GM23338 (cell line): ENCODE data around the gene PLA2G2E. TPM values are rescaled to one million over a fixed set of nuclear protein-coding genes. Genes with fewer than 3 reads are reported as not detected.
A peak's percentile ranks its signal among the peaks of the same experiment; 100 is the strongest.

Experiments used
- ATAC-seq: fragments of 200-7000 bp; cut with Tn5 transposase; 3 replicates; pipeline ENCODE4 v1.9.1; 2020
- DNase-seq: peaks from one replicate; pipeline ENCODE4 v3.0.0-alpha.2; 2015; ENCODE audit warnings: low spot score
- H2AFZ ChIP-seq: fragments of 200-600 bp; sonication (generic); 2 replicates; pipeline ENCODE4 v1.8.0; 2016; ENCODE audit warnings: antibody characterized with exemption, mild to moderate bottlenecking, moderate library complexity
- H3F3A ChIP-seq: fragments of 200-600 bp; sonication (generic); replicated peaks from 2 replicates; pipeline ENCODE4 v1.8.0; 2017; ENCODE audit warnings: antibody characterized with exemption, mixed run types, low read depth
- H3K27ac ChIP-seq: fragments of 200-600 bp; sonication (generic); 2 replicates; pipeline ENCODE4 v1.6.1; 2016; ENCODE audit warnings: low read depth
- H3K27me3 ChIP-seq: fragments of 200-600 bp; sonication (generic); 2 replicates; pipeline ENCODE4 v1.8.0; 2016; ENCODE audit warnings: mild to moderate bottlenecking, mixed run types, moderate library complexity; ENCODE audit not compliant: insufficient read depth
- H3K36me3 ChIP-seq: fragments of 200-600 bp; sonication (generic); 2 replicates; pipeline ENCODE4 v1.8.0; 2016; ENCODE audit warnings: mild to moderate bottlenecking; ENCODE audit not compliant: insufficient read depth
- H3K4me1 ChIP-seq: fragments of 200-600 bp; sonication (generic); 2 replicates; pipeline ENCODE4 v1.8.0; 2016; ENCODE audit warnings: mild to moderate bottlenecking, moderate library complexity; ENCODE audit not compliant: insufficient read depth
- H3K4me2 ChIP-seq: fragments of 200-600 bp; sonication (generic); 2 replicates; pipeline ENCODE4 v1.7.1; 2017; ENCODE audit warnings: mixed run types
- H3K4me3 ChIP-seq: fragments of 200-600 bp; sonication (generic); 2 replicates; pipeline ENCODE4 v1.6.1; 2016; ENCODE audit warnings: mixed run types
- H3K79me2 ChIP-seq: fragments of 200-600 bp; sonication (generic); replicated peaks from 2 replicates; pipeline ENCODE4 v1.8.0; 2017; ENCODE audit warnings: mild to moderate bottlenecking; ENCODE audit not compliant: insufficient read depth
- H3K9me2 ChIP-seq: fragments of 200-600 bp; sonication (generic); 2 replicates; pipeline ENCODE4 v1.8.0; 2017; ENCODE audit not compliant: insufficient read depth
- H4K20me1 ChIP-seq: fragments of 200-600 bp; sonication (generic); replicated peaks from 2 replicates; pipeline ENCODE4 v1.8.0; 2017; ENCODE audit warnings: mild to moderate bottlenecking; ENCODE audit not compliant: insufficient read depth
- H3K27ac Mint-ChIP-seq: 2 replicates; pipeline ENCODE4 v1.8.0; 2020; ENCODE audit warnings: inconsistent platforms, mild to moderate bottlenecking, moderate library complexity, mixed read lengths
- H3K27me3 Mint-ChIP-seq: 3 replicates; pipeline ENCODE4 v1.8.0; 2022; ENCODE audit warnings: low read depth, mild to moderate bottlenecking, moderate library complexity, mixed read lengths, inconsistent platforms; ENCODE audit not compliant: insufficient read depth, poor library complexity
- H3K36me3 Mint-ChIP-seq: 3 replicates; pipeline ENCODE4 v1.8.0; 2021; ENCODE audit warnings: low read depth, mild to moderate bottlenecking, inconsistent platforms, moderate library complexity, mixed read lengths
- H3K4me1 Mint-ChIP-seq: 3 replicates; pipeline ENCODE4 v1.8.0; 2020; ENCODE audit warnings: mild to moderate bottlenecking, inconsistent platforms, mixed read lengths
- H3K4me3 Mint-ChIP-seq: 3 replicates; pipeline ENCODE4 v1.8.0; 2021; ENCODE audit warnings: moderate library complexity, mild to moderate bottlenecking, inconsistent platforms, mixed read lengths
- H3K9me3 Mint-ChIP-seq: 3 replicates; pipeline ENCODE4 v1.8.0; 2020; ENCODE audit warnings: moderate library complexity, mild to moderate bottlenecking, inconsistent platforms, mixed read lengths
- CREB1 ChIP-seq: fragments of 250-450 bp; sonication (Bioruptor Pico); IDR thresholded peaks from 2 replicates; pipeline ENCODE4 v1.5.0; 2020; ENCODE audit warnings: low read depth, mild to moderate bottlenecking, moderate library complexity
- CTCF ChIP-seq, 2 experiments: fragments of 200-600 bp in 1 of 2; sonication (generic) in 1 of 2; conservative IDR thresholded peaks; 2 replicates each; pipeline versions ENCODE4 v1.5.1 to v1.6.1; 2016 to 2017; ENCODE audit warnings: antibody characterized with exemption in 2 of 2, low read depth in 2 of 2, mild to moderate bottlenecking in 2 of 2, moderate library complexity in 1 of 2
- ETS1 ChIP-seq: IDR thresholded peaks from 2 replicates; pipeline ENCODE4 v1.6.1; 2016; ENCODE audit warnings: antibody characterized with exemption
- EZH2phosphoT487 ChIP-seq: fragments of 200-600 bp; sonication (generic); IDR thresholded peaks from one replicate; pipeline ENCODE4 v1.8.1; 2018; ENCODE audit warnings: antibody characterized with exemption; ENCODE audit not compliant: unreplicated experiment
- JUNB ChIP-seq: IDR thresholded peaks from one replicate; pipeline ENCODE4 v1.6.1; 2016; ENCODE audit warnings: antibody characterized with exemption; ENCODE audit not compliant: unreplicated experiment
- NANOG ChIP-seq: IDR thresholded peaks from 2 replicates; pipeline ENCODE4 v1.6.1; 2016; ENCODE audit warnings: antibody characterized with exemption, borderline replicate concordance
- REST ChIP-seq: IDR thresholded peaks from one replicate; pipeline ENCODE4 v1.6.1; 2018; ENCODE audit warnings: antibody characterized with exemption; ENCODE audit not compliant: unreplicated experiment
- STAT1 ChIP-seq: IDR thresholded peaks from one replicate; pipeline ENCODE4 v1.6.1; 2016; ENCODE audit warnings: antibody characterized with exemption; ENCODE audit not compliant: unreplicated experiment
- ZNF114 ChIP-seq: fragments of 250-450 bp; sonication (Bioruptor Pico); IDR thresholded peaks from 2 replicates; pipeline ENCODE4 v1.5.0; 2020; ENCODE audit warnings: mild to moderate bottlenecking, moderate library complexity
- polyA plus RNA-seq: library from polyadenylated mRNA; unstranded; fragments of >200 nt; fragmentation: Nextera tagmentation; extraction: Ambion mirVana; gene quantifications from 2 replicates; pipeline ENCODE4 v1.2.1, GENCODE V29; 2016
- total RNA-seq: library from RNA; depleted of rRNA; stranded (reverse); fragments of >200 nt; shearing (Covaris generic); gene quantifications from 2 replicates; pipeline ENCODE4 v1.2.3, GENCODE V29; 2014

The PLA2G2E gene
- total and polyA plus RNA-seq, 2 experiments from 2014 or later: not detected

GRCh38 chr1:19957779-19958178, 34.4 kb upstream of the PLA2G2E start:
- Histone ChIP-seq H3K4me3 (no peak overlapping the region), H3K27me3 (no peaks in the 10 kb centered on the region), H4K20me1 (no peaks in the 10 kb centered on the region), H2AFZ (peak overlapping the region; percentile 52; the same call in 1 of the 2 replicates), H3K27ac (no peak overlapping the region), H3F3A (no peaks in the 10 kb centered on the region), H3K79me2 (no peaks in the 10 kb centered on the region), H3K9me2 (peaks cover 7% of the 10 kb centered on the region; the same call in 1 of the 2 replicates), H3K4me1 (peaks cover 10% of the 10 kb centered on the region; the same call in 1 of the 2 replicates), H3K36me3 (no peaks in the 10 kb centered on the region), H3K4me2 (no peak overlapping the region)
- ATAC-seq (peak; percentile 74), DNase-seq (peak; percentile 45)
- Mint-ChIP-seq H3K4me3 (no peak overlapping the region), H3K27me3 (peaks cover 9% of the 10 kb centered on the region), H3K9me3 (peaks cover 22% of the 10 kb centered on the region), H3K4me1 (peaks cover 17% of the 10 kb centered on the region), H3K36me3 (peaks cover 12% of the 10 kb centered on the region), H3K27ac (no peak overlapping the region)
- TF ChIP-seq CTCF (conservative IDR thresholded peaks at IDR 0.05; ENCODE audit: low read depth in 2 of 2): peak; percentile 25 to 33; a peak in 3 of 4 replicates
- TF ChIP-seq JUNB: no peak

- no peak overlapping the region for H3K4me2 ChIP-seq
- peaks cover 16% of the 10 kb centered on the region for H3K9me3 Mint-ChIP-seq
- TF ChIP-seq EZH2phosphoT487 (no peak), ETS1 (no peak), REST (no peak), NANOG (no peak), ZNF114 (CRISPR knock-in tag) (no peak), CREB1 (no peak), STAT1 (no peak)
- H3K9me2 ChIP-seq: peaks cover 7% of the 10 kb centered on the region; the same call in 1 of the 2 replicates
- ATAC-seq: no peak
- peaks cover 16% of the 10 kb centered on the region; the same call in 2 of the 3 replicates for H3K4me1 Mint-ChIP-seq
- DNase-seq: peak; percentile 17
- H3K27me3 ChIP-seq: no peaks in the 10 kb centered on the region
- no peaks in the 10 kb centered on the region for H3F3A ChIP-seq
- H3K36me3 ChIP-seq: no peaks in the 10 kb centered on the region
- H2AFZ ChIP-seq: peak overlapping the region; percentile 43; the same call in 1 of the 2 replicates
- no peak overlapping the region for H3K4me3 ChIP-seq
- H3K27ac Mint-ChIP-seq: no peak overlapping the region
- no peak overlapping the region for H3K4me3 Mint-ChIP-seq
- H3K36me3 Mint-ChIP-seq: peaks cover 12% of the 10 kb centered on the region; the same call in 2 of the 3 replicates
- H4K20me1 ChIP-seq: no peaks in the 10 kb centered on the region
- H3K27ac ChIP-seq: no peak overlapping the region
- peaks cover 5% of the 10 kb centered on the region; the same call in 1 of the 2 replicates for H3K4me1 ChIP-seq
- H3K27me3 Mint-ChIP-seq: peaks cover 8% of the 10 kb centered on the region
- no peaks in the 10 kb centered on the region for H3K79me2 ChIP-seq
Observed at GRCh38 chr1:19955534-19956170, 32.2 kb upstream of the PLA2G2E start.
